Limb (tissue), 2 donors: ENCODE measurements around the gene VENTX.

Source experiments
- DNase-seq, 2 donors: peaks; one replicate each; pipeline ENCODE4 v3.0.0-alpha.2; 2016; ENCODE audit errors: extremely low spot score in 2 of 2

Gene VENTX

GRCh38 chr10:133271521-133272300 lies 34.1 kb downstream of the VENTX start:
- DNase-seq = no peak

DNA sequence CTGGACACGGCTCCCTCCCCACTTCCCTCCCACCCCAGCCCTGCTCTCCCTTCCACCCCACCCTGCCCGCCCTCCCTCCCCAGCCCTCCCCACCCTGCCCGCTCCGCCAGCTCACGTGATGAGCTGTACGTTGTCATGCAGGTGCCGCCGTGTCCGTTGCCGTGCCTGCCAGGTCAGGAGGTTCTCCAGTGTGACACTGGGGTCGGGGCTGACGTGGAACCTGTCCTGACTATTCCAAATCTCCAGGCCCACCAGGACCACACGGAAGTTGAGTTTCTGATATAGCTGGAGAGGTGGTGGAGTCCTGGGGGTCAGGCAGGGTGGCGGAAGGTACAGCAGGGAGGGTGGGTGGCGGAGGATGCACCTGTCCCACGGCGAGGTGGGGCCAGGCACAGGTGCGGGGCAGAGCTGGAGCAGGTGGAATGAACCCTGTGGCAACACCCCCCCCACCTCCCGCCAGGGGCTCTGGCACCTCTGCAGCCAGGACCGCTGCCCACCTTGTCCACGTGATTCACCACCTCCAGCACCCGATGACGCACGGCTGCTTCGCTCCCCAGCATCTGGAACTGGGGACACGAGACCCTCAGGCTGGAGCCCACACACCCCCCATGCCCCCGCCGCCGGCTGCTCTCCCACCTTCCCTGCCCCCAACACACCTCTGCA lies 34.8 kb downstream of the VENTX start:
- DNase-seq = no peak

DNA sequence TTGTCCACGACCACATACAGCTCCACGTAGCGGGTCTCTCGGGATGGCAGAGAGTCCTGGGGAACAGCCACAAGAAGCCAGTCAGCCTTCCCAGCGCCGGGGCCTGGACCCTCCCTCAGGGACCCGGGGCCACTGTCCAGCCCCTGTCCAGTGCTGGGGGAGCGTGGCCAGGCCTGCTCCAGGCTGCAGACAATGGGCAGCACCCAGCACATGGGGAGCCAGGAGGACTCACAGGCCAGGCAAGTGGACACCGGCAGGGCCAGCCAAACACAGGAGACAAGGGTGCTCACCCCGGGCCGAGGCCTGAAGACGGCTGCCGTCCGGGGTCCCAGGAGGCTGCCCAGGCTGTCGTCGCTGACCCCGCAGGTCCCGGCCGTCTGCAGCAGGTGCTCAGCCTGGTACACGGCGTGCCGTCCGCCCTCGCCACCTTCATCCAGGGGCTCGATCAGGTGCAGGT lies 35.3 kb downstream of the VENTX start:
- DNase-seq = no peak

DNA sequence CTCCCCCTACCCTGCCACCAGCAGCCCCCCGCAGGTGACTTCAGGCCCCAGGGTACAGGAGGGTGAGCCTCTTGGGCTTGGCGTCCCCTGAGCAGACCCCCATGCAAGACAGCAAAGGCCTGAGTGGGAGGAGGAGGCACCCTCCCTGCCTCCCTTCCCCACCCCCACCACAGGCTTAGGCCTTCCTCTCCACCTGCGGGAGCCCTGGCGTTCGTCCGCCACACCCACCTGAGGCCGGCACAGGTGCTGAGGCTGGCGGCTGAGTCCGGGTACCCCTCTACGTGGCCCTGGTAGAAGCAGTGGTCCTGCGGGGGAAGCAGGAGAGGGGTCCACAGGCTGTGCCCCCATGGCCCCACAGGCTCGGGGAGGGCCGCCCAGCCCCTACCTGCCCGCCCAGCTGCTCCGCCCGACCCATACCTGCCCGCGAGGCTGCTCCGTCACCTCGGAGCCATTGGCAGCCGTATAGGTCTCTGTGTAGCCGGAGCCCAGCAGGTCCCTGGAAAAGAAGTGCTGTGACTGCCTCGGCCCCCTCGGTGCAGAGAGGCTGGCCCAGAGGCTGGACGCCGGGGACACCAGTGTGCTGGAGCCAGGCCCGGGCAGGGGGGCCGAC lies 36.0 kb downstream of the VENTX start:
- DNase-seq = no peak

- no peak for DNase-seq
These were observed 37.4 kb downstream of the VENTX start for GRCh38 chr10:133274751-133275683.

DNA sequence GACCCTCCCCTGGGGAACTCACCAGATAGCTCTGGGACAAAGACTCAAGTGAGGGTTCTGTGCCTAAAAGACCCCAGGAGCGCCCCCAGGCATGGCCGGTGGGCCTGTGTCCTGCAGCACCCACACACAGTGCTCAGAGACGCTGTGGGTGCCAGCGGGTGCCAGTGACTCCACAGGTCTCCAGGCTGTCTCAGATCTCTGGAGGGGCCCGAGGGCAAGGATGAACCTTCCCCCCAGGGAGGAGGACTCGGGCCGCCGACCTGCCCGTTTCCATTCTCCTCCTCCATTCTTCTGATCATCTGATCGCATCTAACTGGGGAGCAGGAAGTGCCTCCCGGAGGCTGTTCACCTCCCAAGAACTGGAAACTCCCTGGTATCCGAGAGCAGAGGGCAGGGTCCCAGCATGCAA lies 38.0 kb downstream of the VENTX start:
- DNase-seq = no peak

GRCh38 chr10:133276100-133276434 lies 38.4 kb downstream of the VENTX start:
- DNase-seq = no peak

GRCh38 chr10:133276435-133277201 lies 39.0 kb downstream of the VENTX start, which contains the start of gene ADAM8:
ADAM8 (minus strand) TSS chr10:133276868; CDS start chr10:133276817, 51 bp downstream.
- DNase-seq = no peak

DNA sequence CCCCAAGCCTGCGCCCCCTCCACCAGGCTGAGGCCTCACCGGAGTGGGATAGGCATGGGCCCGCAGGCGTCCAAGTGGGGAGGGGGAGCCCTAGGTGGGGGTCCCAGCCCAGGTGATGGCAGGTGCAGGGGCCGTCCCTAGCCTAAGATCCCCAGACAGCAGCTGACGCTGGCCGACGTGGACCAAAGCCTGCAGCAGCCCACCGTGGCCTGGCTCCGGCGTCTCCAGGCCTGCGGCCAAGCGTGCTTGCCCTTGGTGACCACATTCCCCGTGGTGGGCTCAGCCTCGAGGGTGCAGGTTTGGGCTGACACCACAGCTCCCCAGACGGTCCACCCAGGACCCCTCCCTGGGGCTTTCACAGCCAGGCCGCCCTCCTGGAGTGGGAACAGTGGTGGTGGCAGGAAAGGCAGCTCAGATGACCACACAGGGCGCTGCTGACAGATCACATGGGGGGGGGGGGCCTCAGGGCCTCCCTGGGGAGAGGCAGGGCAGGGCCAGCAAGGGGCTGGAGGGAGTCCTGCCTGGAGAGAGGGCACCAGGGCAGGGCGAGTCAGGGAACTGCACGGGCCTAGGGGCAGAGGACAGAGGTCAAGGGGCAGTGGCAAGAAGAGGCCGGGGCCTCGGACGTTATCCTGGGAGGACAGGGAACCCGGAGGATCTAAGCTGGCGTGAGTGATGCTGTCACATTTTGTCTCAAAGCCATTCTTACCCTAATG lies 39.8 kb downstream of the VENTX start:
- no peak for DNase-seq

DNA sequence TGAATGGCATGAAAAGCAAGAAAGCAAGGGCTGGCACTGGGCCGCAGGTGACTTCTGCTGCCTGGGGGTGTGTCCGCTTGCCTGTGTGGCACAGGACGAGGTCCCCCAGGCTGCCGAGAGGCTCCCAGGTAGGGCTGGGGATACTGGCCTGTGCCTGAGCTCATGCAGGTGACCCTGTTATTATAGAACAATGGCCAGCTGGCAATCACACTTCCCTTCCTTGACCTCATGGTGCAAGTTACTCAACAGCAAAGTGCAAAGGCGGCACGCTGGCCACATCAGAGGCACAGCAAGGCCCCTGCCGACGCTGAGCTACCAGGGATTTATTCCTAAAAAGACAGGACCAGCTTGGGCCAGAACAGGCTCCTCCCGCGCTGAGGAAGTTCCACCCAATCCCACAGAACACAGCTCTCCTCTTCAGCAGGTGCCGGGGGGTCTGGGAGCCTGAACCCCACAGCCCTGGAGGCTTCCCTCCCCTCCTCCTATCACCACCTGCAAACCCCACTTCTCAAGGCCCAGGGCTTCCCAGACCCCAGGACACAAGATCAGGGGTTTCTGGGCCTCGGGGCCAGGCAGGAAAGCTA lies 40.4 kb downstream of the VENTX start:
- DNase-seq = no peak

GRCh38 chr10:133278577-133279265 lies 41.1 kb downstream of the VENTX start:
- DNase-seq = no peak

GRCh38 chr10:133279326-133280226 lies 41.9 kb downstream of the VENTX start:
- DNase-seq = no peak

- no peak for DNase-seq
These were observed 42.9 kb downstream of the VENTX start for GRCh38 chr10:133280391-133281059.

DNA sequence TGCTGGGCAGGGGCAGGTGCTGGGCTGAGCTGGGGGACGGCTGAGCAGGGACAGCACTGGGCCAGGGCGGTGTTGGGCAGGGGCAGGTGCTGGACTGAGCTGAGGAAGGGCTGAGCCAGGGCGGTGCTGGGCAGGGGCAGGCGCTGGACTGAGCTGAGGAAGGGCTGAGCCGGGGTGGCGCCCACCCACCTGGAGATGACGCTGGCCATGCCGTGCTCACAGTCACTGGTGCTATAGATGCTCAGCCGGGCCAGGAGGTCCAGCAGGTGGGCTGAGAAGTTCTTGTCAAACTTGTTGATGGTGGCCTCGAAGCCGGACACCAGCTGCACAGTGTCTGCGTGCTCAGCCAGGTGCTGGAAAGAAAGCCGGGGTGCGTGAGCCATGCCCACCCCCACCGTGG lies 43.4 kb downstream of the VENTX start:
- DNase-seq = no peak

- DNase-seq = no peak
These were observed 44.1 kb downstream of the VENTX start for GRCh38 chr10:133281628-133282372.

- DNase-seq = no peak
These were observed 45.3 kb downstream of the VENTX start for GRCh38 chr10:133282846-133283390.
